Measurements from ENCODE around the gene NUPR1.
"Not testable (repeated sequence)": the region's sequence is repeated elsewhere in the genome, so short reads cannot be mapped to it uniquely, and the experiment has no call there.

The NUPR1 gene

DNA sequence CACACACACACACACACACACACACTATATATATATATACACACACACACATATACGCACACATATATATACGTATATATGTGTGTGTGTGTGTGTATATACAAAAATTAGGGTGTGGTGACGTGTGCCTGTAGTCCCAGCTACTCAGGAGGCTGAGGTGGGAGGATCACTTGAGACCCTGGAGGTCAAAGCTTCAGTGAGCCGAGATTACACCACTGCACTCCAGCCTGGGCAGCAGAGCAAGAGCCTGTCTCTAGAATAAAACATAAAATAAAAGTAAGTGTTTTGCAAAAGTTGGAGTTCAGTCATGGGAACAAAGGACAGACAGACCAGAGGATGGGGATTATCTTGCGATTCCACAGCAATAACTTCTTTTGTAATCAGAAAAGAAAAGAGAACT is 10.8 kb downstream of the NUPR1 start:
- H3K4me3 ChIP-seq (replicated peaks; ENCODE audit: insufficient read depth, low read length) = no peak overlapping the region
- DNase-seq (ENCODE audit: low read depth in 1 of 2, low spot score in 1 of 2) = no peak
- TF ChIP-seq GABPA (IDR thresholded peaks at IDR 0.05; ENCODE audit: low read depth) = no peak
- TF ChIP-seq, protein P1, sequence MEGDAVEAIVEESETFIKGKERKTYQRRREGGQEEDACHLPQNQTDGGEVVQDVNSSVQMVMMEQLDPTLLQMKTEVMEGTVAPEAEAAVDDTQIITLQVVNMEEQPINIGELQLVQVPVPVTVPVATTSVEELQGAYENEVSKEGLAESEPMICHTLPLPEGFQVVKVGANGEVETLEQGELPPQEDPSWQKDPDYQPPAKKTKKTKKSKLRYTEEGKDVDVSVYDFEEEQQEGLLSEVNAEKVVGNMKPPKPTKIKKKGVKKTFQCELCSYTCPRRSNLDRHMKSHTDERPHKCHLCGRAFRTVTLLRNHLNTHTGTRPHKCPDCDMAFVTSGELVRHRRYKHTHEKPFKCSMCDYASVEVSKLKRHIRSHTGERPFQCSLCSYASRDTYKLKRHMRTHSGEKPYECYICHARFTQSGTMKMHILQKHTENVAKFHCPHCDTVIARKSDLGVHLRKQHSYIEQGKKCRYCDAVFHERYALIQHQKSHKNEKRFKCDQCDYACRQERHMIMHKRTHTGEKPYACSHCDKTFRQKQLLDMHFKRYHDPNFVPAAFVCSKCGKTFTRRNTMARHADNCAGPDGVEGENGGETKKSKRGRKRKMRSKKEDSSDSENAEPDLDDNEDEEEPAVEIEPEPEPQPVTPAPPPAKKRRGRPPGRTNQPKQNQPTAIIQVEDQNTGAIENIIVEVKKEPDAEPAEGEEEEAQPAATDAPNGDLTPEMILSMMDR (IDR thresholded peaks at IDR 0.05; ENCODE audit: insufficient read depth, low read length) = no peak
- no peak for TF ChIP-seq POLR2AphosphoS5 (IDR thresholded peaks at IDR 0.05; ENCODE audit: low read depth)
- TF ChIP-seq, protein P2, sequence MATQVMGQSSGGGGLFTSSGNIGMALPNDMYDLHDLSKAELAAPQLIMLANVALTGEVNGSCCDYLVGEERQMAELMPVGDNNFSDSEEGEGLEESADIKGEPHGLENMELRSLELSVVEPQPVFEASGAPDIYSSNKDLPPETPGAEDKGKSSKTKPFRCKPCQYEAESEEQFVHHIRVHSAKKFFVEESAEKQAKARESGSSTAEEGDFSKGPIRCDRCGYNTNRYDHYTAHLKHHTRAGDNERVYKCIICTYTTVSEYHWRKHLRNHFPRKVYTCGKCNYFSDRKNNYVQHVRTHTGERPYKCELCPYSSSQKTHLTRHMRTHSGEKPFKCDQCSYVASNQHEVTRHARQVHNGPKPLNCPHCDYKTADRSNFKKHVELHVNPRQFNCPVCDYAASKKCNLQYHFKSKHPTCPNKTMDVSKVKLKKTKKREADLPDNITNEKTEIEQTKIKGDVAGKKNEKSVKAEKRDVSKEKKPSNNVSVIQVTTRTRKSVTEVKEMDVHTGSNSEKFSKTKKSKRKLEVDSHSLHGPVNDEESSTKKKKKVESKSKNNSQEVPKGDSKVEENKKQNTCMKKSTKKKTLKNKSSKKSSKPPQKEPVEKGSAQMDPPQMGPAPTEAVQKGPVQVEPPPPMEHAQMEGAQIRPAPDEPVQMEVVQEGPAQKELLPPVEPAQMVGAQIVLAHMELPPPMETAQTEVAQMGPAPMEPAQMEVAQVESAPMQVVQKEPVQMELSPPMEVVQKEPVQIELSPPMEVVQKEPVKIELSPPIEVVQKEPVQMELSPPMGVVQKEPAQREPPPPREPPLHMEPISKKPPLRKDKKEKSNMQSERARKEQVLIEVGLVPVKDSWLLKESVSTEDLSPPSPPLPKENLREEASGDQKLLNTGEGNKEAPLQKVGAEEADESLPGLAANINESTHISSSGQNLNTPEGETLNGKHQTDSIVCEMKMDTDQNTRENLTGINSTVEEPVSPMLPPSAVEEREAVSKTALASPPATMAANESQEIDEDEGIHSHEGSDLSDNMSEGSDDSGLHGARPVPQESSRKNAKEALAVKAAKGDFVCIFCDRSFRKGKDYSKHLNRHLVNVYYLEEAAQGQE (IDR thresholded peaks at IDR 0.05; ENCODE audit: insufficient replicate concordance, low read depth) = no peak
- no peak for TF ChIP-seq SPI1 (IDR thresholded peaks at IDR 0.05; ENCODE audit: borderline replicate concordance, low read depth)
- H3K27me3 ChIP-seq (ENCODE audit: insufficient read depth, poor library complexity, severe bottlenecking) = no peaks in the 10 kb centered on the region
- H3K27ac ChIP-seq (replicated peaks) = no peak overlapping the region

DNA sequence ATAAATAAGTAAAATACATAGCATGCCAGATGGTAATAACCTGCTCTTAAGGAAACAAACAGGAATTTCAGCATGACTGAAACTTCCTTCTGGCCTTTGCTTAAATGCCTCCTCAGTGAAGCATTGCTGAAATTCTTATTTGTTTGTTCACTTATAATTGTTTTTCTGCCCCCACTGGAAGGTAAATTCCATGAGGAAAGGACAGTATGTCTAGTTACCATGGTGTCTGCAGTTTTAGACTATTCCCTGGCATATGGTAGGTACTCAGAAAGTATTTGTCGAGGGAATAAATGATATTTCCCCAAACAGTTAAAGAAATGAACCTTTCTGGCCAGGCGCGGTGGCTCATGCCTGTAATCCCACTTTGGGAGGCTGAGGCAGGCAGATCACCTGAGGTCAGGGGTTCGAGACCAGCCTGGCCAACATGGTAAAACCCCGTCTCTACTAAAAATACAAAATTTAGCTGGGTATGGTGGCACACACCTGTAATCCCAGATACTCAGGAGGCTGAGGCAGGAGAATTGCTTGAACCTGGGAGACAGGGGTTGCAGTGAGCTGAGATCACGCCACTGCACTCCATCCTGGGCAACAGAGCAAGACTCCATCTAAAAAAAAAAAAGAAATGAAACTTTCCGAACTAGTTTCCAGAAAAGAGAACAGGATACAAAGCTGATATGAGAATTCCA is 11.5 kb downstream of the NUPR1 start:
- H3K27ac ChIP-seq (replicated peaks); H3K27me3 ChIP-seq (ENCODE audit: insufficient read depth, poor library complexity, severe bottlenecking); DNase-seq (ENCODE audit: low read depth in 1 of 2, low spot score in 1 of 2); H3K4me3 ChIP-seq (replicated peaks; ENCODE audit: insufficient read depth, low read length): not testable (repeated sequence)

DNA sequence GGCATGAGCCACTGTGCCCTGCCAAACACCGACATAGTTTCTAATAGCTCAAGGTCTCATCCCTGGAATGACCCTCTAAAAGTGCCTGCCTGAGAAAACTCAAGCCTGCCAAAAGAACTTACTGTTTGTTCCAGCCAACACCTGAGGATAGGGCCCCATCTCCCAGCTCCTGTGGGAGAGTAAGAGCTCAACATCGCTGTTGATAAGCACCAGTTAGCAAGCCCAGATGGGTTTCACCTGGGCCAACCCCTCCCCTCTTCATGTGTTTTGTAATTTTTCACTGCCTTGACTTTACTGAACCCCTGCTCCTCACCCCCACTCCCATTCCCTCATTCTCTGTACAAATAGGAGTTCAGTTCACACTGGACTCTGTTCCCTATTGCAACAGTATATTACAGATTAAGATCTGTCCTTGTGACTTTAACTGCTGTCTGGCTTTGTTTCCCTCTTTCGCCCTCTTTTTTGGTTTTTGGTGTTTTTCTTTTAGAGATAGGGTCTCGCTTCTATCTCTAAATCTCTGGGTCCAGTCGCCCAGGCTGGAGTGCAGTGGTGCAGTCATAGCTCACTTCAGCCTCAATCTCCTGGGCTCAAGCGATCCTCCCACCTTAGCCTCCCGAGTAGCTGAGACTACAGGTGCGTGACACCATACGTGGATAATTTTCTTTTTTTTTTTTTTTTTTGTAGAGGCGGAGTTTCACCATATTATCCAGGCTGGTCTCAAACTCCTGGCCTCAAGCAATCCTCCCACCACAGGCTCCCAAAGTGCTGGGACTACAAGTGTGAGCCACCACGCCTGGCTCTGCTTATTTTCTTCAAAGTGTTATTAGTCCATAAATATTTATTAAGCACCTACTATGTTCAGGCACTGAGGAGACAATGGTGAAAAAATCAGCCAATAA is 12.3 kb downstream of the NUPR1 start:
- Histone ChIP-seq H3K27ac (replicated peaks) (no peak overlapping the region), H3K4me3 (replicated peaks; ENCODE audit: insufficient read depth, low read length) (no peak overlapping the region), H3K27me3 (ENCODE audit: insufficient read depth, poor library complexity, severe bottlenecking) (no peaks in the 10 kb centered on the region)
- no peak for TF ChIP-seq POLR2AphosphoS5 (IDR thresholded peaks at IDR 0.05; ENCODE audit: low read depth)
- TF ChIP-seq, protein P1 (IDR thresholded peaks at IDR 0.05; ENCODE audit: insufficient read depth, low read length) = no peak
- TF ChIP-seq GABPA (IDR thresholded peaks at IDR 0.05; ENCODE audit: low read depth) = no peak
- DNase-seq (ENCODE audit: low read depth in 1 of 2, low spot score in 1 of 2) = no peak

DNA sequence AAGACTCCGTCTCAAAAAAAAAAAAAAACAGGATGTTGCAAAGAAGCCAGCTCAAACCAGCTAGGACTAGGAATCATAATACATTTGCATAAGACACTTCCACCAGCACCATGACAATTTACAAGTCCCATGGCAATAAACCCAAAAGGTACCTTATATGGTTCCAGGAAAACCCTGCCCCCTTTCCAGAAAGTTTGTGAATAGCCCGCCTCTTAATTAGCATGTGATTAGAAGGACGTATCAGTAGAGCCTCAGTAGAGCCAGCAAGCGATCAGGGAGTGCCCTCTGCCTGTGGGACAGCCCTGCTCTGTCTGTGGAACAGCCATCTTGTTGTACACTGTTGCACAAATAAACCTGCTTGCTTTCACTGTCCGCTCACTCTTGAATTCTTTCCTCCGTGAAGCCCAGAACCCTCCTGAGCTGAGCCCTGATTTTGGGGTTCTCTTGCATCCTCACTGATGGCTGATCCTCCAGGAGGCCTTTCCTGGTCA is 14.0 kb downstream of the NUPR1 start:
- Histone ChIP-seq H3K27me3 (ENCODE audit: insufficient read depth, poor library complexity, severe bottlenecking) (no peaks in the 10 kb centered on the region), H3K27ac (replicated peaks) (no peak overlapping the region), H3K4me3 (replicated peaks; ENCODE audit: insufficient read depth, low read length) (no peak overlapping the region)
- TF ChIP-seq, protein P1 (IDR thresholded peaks at IDR 0.05; ENCODE audit: insufficient read depth, low read length) = no peak
- TF ChIP-seq, protein P2 (IDR thresholded peaks at IDR 0.05; ENCODE audit: insufficient replicate concordance, low read depth) = no peak
- DNase-seq (ENCODE audit: low read depth in 1 of 2, low spot score in 1 of 2) = no peak

Measured in HL-60 (cell line).